Gastroesophageal sphincter (tissue), 3 donors: ENCODE results near the gene GAD1.

Source experiments
- CTCF ChIP-seq, 4 experiments: fragments of 200-600 bp in 2 of 4; fragments of 450-650 bp in 2 of 4; sonication (generic) in 1 of 4; IDR thresholded peaks; one replicate each; pipeline ENCODE4 v1.5.1; 2017 to 2019; ENCODE audit warnings: antibody characterized with exemption in 4 of 4, mild to moderate bottlenecking in 2 of 4, moderate library complexity in 2 of 4
- POLR2AphosphoS5 ChIP-seq: sonication (generic); formaldehyde crosslinking; IDR thresholded peaks from one replicate; pipeline ENCODE4 v1.6.1; 2017; ENCODE audit warnings: antibody characterized with exemption

- TF ChIP-seq CTCF (IDR thresholded peaks at IDR 0.05) (no peak), POLR2AphosphoS5 (no peak)
These were observed 7.9 kb downstream of the GAD1 start for GRCh38 chr2:170824526-170825015.
